ENCODE results near the gene GBP1. TPM values are rescaled to one million over a fixed set of nuclear protein-coding genes. Genes with fewer than 3 reads are reported as not detected.

GBP1 gene
- total RNA-seq, 2 experiments from 2014 or later = not detected

- H3K9me3 ChIP-seq (ENCODE audit: low read length) = no peaks in the 10 kb centered on the region
- no peak overlapping the region for H2AFZ ChIP-seq (ENCODE audit: low read length)
- ChIA-PET POLR2A (interaction anchor here (0.6 to 0.7 kb wide), 2 partner anchors 20 to 28 kb away, joined by 3 read pairs; no protein-coding TSS in a partner anchor), CTCF (ENCODE audit: unreplicated experiment) (no interaction called here)
- H3K4me2 ChIP-seq (ENCODE audit: low read length) = no peak overlapping the region
- no peaks in the 10 kb centered on the region for H3K79me2 ChIP-seq (ENCODE audit: insufficient read depth, low read depth, low read length)
- no peak for TF ChIP-seq EZH2phosphoT487 (IDR thresholded peaks at IDR 0.05; ENCODE audit: borderline replicate concordance, low read depth, low read length)
- no TSS peak for BruUV-seq (replicated peaks)
- H3K4me3 ChIP-seq (ENCODE audit: low read depth, low read length, poor library complexity, severe bottlenecking) = no peak overlapping the region
- no peaks in the 10 kb centered on the region for H4K20me1 ChIP-seq (ENCODE audit: insufficient read depth, low read length)
- H3K27ac ChIP-seq (ENCODE audit: low read depth, low read length, poor library complexity, severe bottlenecking) = no peak overlapping the region
- intact Hi-C loops (cut with micrococcal nuclease; ENCODE audit: unreplicated experiment) = no loop called here
- DNase-seq (ENCODE audit: low spot score) = no peak
- H3K36me3 ChIP-seq (ENCODE audit: insufficient read depth, low read length) = no peaks in the 10 kb centered on the region
- no peaks in the 10 kb centered on the region for H3K9me2 ChIP-seq (ENCODE audit: insufficient read depth, low read length)
- H3K4me1 ChIP-seq (ENCODE audit: insufficient read depth, low read length, poor library complexity, severe bottlenecking) = no peaks in the 10 kb centered on the region
Observed at GRCh38 chr1:89041721-89042120, 23.3 kb downstream of the GBP1 start.

GRCh38 chr1:89041119-89041641, 23.8 kb downstream of the GBP1 start:
- Histone ChIP-seq H3K36me3 (ENCODE audit: insufficient read depth, low read length) (no peaks in the 10 kb centered on the region), H3K4me1 (ENCODE audit: insufficient read depth, low read length, poor library complexity, severe bottlenecking) (no peaks in the 10 kb centered on the region), H3K4me3 (ENCODE audit: low read depth, low read length, poor library complexity, severe bottlenecking) (no peak overlapping the region), H3K79me2 (ENCODE audit: insufficient read depth, low read depth, low read length) (no peaks in the 10 kb centered on the region), H3K9me2 (ENCODE audit: insufficient read depth, low read length) (no peaks in the 10 kb centered on the region), H3K27ac (ENCODE audit: low read depth, low read length, poor library complexity, severe bottlenecking) (no peak overlapping the region), H4K20me1 (ENCODE audit: insufficient read depth, low read length) (no peaks in the 10 kb centered on the region), H2AFZ (ENCODE audit: low read length) (no peak overlapping the region), H3K9me3 (ENCODE audit: low read length) (no peaks in the 10 kb centered on the region), H3K4me2 (ENCODE audit: low read length) (no peak overlapping the region)
- DNase-seq (ENCODE audit: low spot score) = no peak
- ChIA-PET CTCF (ENCODE audit: unreplicated experiment) (no interaction called here), POLR2A (interaction anchor here (0.6 kb wide), 1 partner anchor 29 kb away, joined by 3 read pairs; no protein-coding TSS in a partner anchor)
- TF ChIP-seq EZH2phosphoT487 (IDR thresholded peaks at IDR 0.05; ENCODE audit: borderline replicate concordance, low read depth, low read length) (no peak), CTCF (conservative IDR thresholded peaks at IDR 0.05; ENCODE audit: low read length) (no peak)
- intact Hi-C loops (cut with micrococcal nuclease; ENCODE audit: unreplicated experiment) = no loop called here
- no TSS peak for BruUV-seq (replicated peaks)

- no peak overlapping the region for H3K27ac ChIP-seq (ENCODE audit: low read depth, low read length, poor library complexity, severe bottlenecking)
- intact Hi-C loops (cut with micrococcal nuclease; ENCODE audit: unreplicated experiment) = no loop called here
- no peak overlapping the region for H3K4me3 ChIP-seq (ENCODE audit: low read depth, low read length, poor library complexity, severe bottlenecking)
- H3K9me3 ChIP-seq (ENCODE audit: low read length) = no peaks in the 10 kb centered on the region
- no peak overlapping the region for H2AFZ ChIP-seq (ENCODE audit: low read length)
- H3K9me2 ChIP-seq (ENCODE audit: insufficient read depth, low read length) = no peaks in the 10 kb centered on the region
- no peak overlapping the region for H3K4me2 ChIP-seq (ENCODE audit: low read length)
- H3K4me1 ChIP-seq (ENCODE audit: insufficient read depth, low read length, poor library complexity, severe bottlenecking) = no peaks in the 10 kb centered on the region
- no peaks in the 10 kb centered on the region for H3K79me2 ChIP-seq (ENCODE audit: insufficient read depth, low read depth, low read length)
- ChIA-PET CTCF (ENCODE audit: unreplicated experiment) (no interaction called here), POLR2A (no interaction called here)
- no TSS peak for BruUV-seq (replicated peaks)
- H4K20me1 ChIP-seq (ENCODE audit: insufficient read depth, low read length) = no peaks in the 10 kb centered on the region
- TF ChIP-seq CTCF (conservative IDR thresholded peaks at IDR 0.05; ENCODE audit: low read length) (no peak), EZH2phosphoT487 (IDR thresholded peaks at IDR 0.05; ENCODE audit: borderline replicate concordance, low read depth, low read length) (no peak)
- H3K36me3 ChIP-seq (ENCODE audit: insufficient read depth, low read length) = no peaks in the 10 kb centered on the region
- no peak for DNase-seq (ENCODE audit: low spot score)
Observed at GRCh38 chr1:89040315-89040626, 24.7 kb downstream of the GBP1 start.

Data from OCI-LY7 (cell line).